ENCODE measurements around the gene SDC4. TPM values are rescaled to one million over a fixed set of nuclear protein-coding genes. Genes with fewer than 3 reads are reported as not detected.

The SDC4 gene
- total and polyA plus RNA-seq, 2 experiments from 2014 or later, result 28.5 to 39.9 TPM

DNA sequence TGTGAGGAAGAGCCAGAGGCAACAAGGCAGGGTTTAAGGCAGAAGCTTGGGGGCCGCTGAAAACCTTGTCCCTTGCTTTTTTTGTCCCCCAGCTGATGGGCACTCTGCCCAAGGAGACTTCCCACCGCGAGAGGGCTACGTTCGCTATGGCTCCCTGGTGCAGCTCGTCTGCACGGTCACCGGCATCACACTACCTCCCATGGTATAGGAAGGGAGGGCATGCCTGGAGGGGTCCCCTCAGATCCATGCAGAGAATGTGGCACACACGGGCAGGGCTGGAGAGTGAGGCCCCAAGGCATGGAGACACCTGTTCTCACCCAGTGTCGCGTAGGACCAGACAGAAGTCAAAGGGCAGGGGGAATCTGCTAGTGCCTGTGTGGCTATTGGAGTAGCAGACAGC lies 34.3 kb downstream of the SDC4 start:
- no peak for TF ChIP-seq POLR2AphosphoS5 (IDR thresholded peaks at IDR 0.05; ENCODE audit: low read depth)
- TF ChIP-seq, protein P1, sequence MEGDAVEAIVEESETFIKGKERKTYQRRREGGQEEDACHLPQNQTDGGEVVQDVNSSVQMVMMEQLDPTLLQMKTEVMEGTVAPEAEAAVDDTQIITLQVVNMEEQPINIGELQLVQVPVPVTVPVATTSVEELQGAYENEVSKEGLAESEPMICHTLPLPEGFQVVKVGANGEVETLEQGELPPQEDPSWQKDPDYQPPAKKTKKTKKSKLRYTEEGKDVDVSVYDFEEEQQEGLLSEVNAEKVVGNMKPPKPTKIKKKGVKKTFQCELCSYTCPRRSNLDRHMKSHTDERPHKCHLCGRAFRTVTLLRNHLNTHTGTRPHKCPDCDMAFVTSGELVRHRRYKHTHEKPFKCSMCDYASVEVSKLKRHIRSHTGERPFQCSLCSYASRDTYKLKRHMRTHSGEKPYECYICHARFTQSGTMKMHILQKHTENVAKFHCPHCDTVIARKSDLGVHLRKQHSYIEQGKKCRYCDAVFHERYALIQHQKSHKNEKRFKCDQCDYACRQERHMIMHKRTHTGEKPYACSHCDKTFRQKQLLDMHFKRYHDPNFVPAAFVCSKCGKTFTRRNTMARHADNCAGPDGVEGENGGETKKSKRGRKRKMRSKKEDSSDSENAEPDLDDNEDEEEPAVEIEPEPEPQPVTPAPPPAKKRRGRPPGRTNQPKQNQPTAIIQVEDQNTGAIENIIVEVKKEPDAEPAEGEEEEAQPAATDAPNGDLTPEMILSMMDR (conservative IDR thresholded peaks at IDR 0.05; ENCODE audit: low read depth in 2 of 2), result no peak
- TF ChIP-seq ZNF331 (CRISPR knock-in tag; IDR thresholded peaks at IDR 0.05; ENCODE audit: low read depth), result no peak
- no peak for TF ChIP-seq NANOG (IDR thresholded peaks at IDR 0.05; ENCODE audit: borderline replicate concordance)
- TF ChIP-seq, protein P2, sequence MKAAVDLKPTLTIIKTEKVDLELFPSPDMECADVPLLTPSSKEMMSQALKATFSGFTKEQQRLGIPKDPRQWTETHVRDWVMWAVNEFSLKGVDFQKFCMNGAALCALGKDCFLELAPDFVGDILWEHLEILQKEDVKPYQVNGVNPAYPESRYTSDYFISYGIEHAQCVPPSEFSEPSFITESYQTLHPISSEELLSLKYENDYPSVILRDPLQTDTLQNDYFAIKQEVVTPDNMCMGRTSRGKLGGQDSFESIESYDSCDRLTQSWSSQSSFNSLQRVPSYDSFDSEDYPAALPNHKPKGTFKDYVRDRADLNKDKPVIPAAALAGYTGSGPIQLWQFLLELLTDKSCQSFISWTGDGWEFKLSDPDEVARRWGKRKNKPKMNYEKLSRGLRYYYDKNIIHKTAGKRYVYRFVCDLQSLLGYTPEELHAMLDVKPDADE (IDR thresholded peaks at IDR 0.05), result no peak
- TF ChIP-seq STAT1 (IDR thresholded peaks at IDR 0.05; ENCODE audit: unreplicated experiment), result no peak
- TF ChIP-seq ZNF114 (CRISPR knock-in tag; IDR thresholded peaks at IDR 0.05), result no peak
- TF ChIP-seq, protein P3, sequence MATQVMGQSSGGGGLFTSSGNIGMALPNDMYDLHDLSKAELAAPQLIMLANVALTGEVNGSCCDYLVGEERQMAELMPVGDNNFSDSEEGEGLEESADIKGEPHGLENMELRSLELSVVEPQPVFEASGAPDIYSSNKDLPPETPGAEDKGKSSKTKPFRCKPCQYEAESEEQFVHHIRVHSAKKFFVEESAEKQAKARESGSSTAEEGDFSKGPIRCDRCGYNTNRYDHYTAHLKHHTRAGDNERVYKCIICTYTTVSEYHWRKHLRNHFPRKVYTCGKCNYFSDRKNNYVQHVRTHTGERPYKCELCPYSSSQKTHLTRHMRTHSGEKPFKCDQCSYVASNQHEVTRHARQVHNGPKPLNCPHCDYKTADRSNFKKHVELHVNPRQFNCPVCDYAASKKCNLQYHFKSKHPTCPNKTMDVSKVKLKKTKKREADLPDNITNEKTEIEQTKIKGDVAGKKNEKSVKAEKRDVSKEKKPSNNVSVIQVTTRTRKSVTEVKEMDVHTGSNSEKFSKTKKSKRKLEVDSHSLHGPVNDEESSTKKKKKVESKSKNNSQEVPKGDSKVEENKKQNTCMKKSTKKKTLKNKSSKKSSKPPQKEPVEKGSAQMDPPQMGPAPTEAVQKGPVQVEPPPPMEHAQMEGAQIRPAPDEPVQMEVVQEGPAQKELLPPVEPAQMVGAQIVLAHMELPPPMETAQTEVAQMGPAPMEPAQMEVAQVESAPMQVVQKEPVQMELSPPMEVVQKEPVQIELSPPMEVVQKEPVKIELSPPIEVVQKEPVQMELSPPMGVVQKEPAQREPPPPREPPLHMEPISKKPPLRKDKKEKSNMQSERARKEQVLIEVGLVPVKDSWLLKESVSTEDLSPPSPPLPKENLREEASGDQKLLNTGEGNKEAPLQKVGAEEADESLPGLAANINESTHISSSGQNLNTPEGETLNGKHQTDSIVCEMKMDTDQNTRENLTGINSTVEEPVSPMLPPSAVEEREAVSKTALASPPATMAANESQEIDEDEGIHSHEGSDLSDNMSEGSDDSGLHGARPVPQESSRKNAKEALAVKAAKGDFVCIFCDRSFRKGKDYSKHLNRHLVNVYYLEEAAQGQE (IDR thresholded peaks at IDR 0.05; ENCODE audit: unreplicated experiment), result no peak
- no peak for TF ChIP-seq CREB1 (CRISPR knock-in tag; IDR thresholded peaks at IDR 0.05; ENCODE audit: low read depth)
- TF ChIP-seq, protein P4, sequence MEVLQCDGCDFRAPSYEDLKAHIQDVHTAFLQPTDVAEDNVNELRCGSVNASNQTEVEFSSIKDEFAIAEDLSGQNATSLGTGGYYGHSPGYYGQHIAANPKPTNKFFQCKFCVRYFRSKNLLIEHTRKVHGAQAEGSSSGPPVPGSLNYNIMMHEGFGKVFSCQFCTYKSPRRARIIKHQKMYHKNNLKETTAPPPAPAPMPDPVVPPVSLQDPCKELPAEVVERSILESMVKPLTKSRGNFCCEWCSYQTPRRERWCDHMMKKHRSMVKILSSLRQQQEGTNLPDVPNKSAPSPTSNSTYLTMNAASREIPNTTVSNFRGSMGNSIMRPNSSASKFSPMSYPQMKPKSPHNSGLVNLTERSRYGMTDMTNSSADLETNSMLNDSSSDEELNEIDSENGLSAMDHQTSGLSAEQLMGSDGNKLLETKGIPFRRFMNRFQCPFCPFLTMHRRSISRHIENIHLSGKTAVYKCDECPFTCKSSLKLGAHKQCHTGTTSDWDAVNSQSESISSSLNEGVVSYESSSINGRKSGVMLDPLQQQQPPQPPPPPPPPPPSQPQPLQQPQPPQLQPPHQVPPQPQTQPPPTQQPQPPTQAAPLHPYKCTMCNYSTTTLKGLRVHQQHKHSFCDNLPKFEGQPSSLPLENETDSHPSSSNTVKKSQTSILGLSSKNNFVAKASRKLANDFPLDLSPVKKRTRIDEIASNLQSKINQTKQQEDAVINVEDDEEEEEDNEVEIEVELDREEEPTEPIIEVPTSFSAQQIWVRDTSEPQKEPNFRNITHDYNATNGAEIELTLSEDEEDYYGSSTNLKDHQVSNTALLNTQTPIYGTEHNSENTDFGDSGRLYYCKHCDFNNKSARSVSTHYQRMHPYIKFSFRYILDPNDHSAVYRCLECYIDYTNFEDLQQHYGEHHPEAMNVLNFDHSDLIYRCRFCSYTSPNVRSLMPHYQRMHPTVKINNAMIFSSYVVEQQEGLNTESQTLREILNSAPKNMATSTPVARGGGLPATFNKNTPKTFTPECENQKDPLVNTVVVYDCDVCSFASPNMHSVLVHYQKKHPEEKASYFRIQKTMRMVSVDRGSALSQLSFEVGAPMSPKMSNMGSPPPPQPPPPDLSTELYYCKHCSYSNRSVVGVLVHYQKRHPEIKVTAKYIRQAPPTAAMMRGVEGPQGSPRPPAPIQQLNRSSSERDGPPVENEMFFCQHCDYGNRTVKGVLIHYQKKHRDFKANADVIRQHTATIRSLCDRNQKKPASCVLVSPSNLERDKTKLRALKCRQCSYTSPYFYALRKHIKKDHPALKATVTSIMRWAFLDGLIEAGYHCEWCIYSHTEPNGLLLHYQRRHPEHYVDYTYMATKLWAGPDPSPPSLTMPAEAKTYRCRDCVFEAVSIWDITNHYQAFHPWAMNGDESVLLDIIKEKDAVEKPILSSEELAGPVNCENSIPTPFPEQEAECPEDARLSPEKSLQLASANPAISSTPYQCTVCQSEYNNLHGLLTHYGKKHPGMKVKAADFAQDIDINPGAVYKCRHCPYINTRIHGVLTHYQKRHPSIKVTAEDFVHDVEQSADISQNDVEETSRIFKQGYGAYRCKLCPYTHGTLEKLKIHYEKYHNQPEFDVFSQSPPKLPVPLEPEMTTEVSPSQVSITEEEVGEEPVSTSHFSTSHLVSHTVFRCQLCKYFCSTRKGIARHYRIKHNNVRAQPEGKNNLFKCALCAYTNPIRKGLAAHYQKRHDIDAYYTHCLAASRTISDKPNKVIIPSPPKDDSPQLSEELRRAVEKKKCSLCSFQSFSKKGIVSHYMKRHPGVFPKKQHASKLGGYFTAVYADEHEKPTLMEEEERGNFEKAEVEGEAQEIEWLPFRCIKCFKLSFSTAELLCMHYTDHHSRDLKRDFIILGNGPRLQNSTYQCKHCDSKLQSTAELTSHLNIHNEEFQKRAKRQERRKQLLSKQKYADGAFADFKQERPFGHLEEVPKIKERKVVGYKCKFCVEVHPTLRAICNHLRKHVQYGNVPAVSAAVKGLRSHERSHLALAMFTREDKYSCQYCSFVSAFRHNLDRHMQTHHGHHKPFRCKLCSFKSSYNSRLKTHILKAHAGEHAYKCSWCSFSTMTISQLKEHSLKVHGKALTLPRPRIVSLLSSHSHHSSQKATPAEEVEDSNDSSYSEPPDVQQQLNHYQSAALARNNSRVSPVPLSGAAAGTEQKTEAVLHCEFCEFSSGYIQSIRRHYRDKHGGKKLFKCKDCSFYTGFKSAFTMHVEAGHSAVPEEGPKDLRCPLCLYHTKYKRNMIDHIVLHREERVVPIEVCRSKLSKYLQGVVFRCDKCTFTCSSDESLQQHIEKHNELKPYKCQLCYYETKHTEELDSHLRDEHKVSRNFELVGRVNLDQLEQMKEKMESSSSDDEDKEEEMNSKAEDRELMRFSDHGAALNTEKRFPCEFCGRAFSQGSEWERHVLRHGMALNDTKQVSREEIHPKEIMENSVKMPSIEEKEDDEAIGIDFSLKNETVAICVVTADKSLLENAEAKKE (CRISPR knock-in tag; IDR thresholded peaks at IDR 0.05), result no peak
- no peak for TF ChIP-seq JUNB (IDR thresholded peaks at IDR 0.05; ENCODE audit: unreplicated experiment)
- no peak for TF ChIP-seq EZH2phosphoT487 (IDR thresholded peaks at IDR 0.05; ENCODE audit: unreplicated experiment)
- Histone ChIP-seq H3K27me3 (ENCODE audit: insufficient read depth) (peaks cover 12% of the 10 kb centered on the region; the same call in 1 of the 2 replicates), H3K4me3 (no peak overlapping the region), H3K36me3 (ENCODE audit: insufficient read depth) (no peaks in the 10 kb centered on the region), H3K4me2 (no peak overlapping the region), H3K27ac (ENCODE audit: low read depth) (no peak overlapping the region), H3K4me1 (ENCODE audit: insufficient read depth) (no peaks in the 10 kb centered on the region; the same call in 1 of the 2 replicates), H2AFZ (no peak overlapping the region), H3F3A (replicated peaks; ENCODE audit: low read depth) (no peaks in the 10 kb centered on the region), H3K79me2 (replicated peaks; ENCODE audit: insufficient read depth) (no peaks in the 10 kb centered on the region), H3K9me2 (ENCODE audit: insufficient read depth) (no peaks in the 10 kb centered on the region), H4K20me1 (replicated peaks; ENCODE audit: insufficient read depth) (no peaks in the 10 kb centered on the region; the same call in 1 of the 2 replicates)
- Mint-ChIP-seq H3K27ac (no peak overlapping the region), H3K27me3 (ENCODE audit: insufficient read depth, low read depth, poor library complexity) (peaks cover 16% of the 10 kb centered on the region), H3K4me1 (peaks cover 4% of the 10 kb centered on the region; the same call in 2 of the 3 replicates), H3K36me3 (ENCODE audit: low read depth) (peaks cover 2% of the 10 kb centered on the region; the same call in 1 of the 3 replicates), H3K4me3 (no peak overlapping the region), H3K9me3 (no peaks in the 10 kb centered on the region; the same call in 2 of the 3 replicates)
- no peak for DNase-seq (ENCODE audit: low spot score)
- ATAC-seq, result no peak
